GM19193 (cell line): Measurements from ENCODE around the gene HTR4.

ENCODE experiments used
- POLR2A ChIP-seq: IDR thresholded peaks from 4 replicates; pipeline ENCODE4 v1.6.1; 2011; ENCODE audit not compliant: insufficient read depth, insufficient read length; ENCODE audit errors: extremely low read depth

The HTR4 gene

DNA sequence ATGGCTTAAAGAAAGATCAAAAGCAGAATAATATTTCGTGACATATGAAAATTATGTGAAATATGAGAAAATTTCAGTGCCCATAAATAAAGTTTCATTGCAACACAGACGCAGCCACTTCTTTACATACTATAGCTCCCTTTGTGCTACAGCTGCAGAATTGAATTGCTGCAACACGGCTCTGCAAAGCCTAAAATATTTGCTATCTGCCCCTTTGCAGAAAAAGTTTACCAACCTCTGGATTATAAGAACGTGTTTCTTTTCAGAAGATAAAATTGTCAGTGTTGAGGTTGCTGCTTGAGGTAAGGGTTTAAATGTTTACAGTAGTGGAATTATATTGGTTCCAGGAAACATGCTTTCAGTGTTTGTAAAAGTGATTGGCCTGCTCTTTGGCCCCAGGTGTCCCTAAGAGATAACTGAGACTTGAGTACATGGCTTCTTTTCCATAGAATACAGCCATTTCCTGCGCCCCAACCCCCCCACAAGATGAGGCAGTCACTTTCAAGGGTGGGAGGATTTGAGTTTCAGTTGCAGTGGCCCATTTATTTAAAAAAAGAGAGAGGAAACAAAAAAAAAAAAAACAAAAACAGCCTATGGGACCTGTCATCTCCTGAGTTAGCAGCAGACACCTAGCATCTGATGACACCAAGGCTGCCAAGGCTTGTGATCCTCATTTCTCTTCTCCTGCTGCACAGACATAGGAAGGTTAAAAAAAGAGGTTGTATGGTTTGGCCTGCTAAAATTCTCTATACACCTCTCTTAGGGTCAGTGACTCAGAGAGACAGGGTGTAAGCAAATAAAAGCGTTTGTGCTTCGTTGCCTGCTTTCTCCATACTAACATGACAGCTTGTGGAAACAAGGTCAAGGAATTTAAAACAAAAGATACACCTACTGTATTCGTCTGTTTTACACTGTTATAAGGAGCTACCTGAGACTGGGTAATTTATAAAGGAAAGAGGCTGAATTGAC is 28.0 kb upstream of the HTR4 start:
- TF ChIP-seq POLR2A, result no peak

DNA sequence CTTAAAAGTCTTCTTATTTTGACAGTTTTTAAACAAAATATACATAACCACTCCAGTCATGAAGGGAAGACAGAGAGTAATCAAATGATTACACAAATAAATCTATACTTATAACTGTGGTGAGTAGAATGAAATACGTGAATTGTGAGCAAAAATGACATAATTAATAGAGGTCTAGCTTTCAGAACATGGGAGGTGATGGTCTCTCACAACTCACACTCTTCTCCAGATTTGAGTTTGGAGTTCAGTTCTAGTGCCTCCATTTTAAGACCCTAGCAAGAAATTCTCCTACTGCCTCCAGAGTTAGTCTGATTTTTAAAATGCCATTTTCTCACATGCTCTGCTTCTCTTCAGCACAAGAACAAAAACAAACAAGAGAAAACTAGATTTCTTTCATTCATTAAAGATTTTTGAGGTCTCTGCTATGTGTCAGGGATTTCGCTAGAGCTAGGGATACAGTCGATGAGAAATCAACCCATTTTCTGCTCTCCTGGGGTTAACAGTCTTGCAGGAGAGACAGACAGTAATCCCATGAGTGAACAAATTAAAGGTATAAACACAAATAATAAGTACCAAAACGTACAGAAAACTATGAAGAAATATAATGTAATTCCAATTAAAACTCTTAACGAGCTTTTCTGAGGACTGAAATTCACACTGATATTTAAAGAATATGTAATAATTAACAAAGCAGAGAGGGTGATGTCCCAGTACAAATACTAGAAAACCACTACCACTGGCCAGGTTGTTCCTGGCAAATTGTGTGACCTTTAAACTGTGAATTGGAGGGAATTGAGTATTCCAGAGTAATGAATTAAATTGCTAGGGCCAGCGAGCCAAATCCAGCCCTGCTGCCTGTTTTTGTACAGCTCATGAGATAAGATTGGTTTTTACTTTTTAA is 27.1 kb upstream of the HTR4 start:
- no peak for TF ChIP-seq POLR2A

DNA sequence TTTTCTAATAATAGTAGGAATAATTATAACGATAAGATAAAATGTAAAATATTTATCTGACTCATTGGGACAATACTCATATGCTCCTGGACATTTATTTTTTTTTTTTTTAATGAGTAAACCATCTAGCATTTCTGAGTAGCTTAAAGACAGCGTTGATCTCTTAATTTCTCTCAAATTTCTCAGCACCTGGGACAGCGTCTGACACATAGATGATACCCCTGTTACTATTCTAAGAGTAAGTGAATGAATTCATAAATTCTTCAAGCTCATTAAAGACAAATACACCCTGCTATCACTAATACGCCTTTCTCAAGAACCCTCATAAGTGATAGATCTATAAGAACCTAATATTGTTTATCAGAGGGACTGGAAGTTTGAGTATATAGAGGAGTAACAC is 12.0 kb upstream of the HTR4 start:
- TF ChIP-seq POLR2A, result no peak

DNA sequence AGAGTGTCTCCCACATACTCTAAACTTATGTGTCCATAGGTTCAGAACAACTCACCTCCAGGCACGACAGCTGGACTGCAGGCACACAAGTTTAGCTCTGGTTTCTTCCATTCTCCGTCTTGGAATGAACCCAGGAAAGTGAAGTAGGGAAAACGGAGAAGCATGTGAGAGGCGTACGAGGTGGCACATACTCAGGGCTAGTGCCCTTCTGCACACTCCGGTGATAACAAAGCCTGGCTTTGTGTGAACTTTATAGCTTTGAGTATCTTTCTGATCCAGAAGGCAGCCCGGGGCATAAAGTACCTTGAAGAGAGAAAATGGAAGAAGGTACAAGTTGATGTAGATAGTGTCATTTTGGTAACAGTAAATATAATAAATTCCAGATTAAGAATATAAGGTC is 11.1 kb upstream of the HTR4 start:
- no peak for TF ChIP-seq POLR2A

DNA sequence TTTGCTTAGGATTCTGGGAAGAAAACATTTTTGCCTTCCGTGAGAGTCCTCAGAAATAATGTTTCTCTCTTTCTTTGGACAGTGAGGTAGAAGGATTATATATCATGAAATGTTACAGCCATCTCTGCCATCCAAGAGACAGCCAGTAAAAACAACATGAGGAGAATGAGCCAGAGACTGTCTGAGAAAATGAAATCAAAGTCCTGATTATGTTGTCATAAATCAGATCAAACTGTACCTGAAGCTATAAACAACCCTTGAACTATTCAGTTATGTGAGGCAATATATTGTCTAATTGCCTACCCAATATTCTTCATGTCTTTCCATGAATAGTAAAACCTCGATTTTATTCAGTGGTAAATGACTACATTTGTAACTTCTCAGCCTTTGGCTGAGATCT is 9.2 kb upstream of the HTR4 start:
- no peak for TF ChIP-seq POLR2A

DNA sequence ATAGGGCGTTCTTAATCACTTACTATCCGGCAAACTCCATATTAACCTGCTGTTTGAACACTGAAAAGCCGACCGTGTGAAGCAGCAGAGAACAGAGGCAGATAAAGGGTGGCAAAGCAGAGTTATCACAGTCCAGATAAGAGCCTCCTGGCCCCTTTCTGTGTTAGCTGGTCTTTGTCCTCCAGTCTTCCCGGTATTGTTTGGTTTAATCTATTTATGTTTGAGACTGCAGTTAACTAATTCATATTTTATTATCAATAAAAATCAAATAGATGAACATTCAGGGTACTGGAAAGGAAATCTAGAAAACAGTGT is 6.0 kb upstream of the HTR4 start:
- no peak for TF ChIP-seq POLR2A

DNA sequence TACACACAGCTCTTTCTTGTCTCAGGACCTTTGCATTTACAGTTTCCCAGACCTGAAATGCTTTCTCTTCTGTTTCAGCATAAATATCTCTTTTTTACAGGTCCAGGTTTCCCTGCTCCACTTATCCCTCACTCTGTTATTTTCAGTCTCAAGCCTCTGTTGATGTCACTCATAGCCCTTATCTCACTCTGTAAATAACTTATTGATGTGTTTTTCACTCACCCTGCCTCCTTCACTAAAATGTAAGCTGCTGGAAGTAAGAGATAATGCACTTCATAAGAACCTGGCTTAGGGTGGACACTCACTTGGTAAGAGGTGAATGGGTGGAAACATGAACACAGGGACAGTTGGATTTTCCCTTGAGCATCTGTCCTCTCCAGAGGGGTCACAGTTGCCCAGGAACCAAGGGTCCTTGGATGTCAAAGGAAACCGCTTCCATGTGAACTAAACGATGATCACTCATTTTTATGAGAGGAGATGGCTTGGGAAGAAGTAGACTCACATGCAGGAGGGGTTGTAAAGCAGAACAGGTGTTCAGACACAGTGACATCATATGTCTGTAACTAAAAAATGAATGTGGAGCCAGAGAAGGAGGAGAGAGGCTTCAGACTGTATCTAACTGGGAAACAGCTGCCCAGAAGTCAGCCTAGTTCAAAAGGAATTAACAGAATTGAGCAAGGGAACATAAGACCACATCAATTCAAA is 5.5 kb upstream of the HTR4 start:
- no peak for TF ChIP-seq POLR2A

DNA sequence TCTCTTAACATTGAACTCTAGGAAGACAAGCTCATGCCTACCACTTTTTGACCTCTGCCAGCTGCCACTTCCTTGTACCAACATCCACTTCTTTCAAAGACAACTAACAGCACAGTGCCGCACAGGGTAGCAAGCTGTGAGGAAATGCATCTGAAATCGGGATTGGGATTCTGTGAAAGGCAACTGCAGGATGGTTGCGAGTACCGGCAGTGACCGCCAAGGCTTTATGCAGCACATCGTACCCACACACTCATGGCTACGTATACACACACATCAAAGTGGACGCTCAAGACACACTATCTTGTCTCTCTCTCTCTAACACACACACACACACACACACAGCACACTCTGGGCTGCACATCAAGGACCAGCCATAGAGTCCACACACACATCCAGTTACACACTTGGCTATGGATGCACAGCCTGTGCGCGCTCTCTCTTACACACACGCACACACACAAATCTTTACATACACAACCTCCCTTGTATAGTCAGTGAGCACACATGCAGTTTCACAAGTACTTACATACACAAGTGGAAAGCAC is 964 bp downstream of the HTR4 start:
- no peak for TF ChIP-seq POLR2A

DNA sequence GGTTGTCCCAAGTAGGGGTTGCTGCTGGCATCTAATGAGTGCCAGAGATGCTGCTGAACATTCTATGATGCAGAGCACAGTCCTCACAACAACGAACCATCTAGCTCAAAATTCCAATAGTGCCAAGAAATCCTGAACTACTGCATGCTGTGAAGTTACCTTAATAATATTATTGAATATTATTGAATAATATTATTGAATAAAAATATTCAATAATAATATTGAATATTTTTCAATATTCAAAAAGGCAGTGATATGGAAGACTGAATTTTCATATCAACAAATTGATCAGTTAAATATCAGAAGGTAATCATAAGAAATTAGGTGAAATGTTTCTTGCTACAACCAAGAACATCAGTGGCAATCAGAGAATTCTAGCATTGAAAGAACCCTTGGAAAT is 2.8 kb downstream of the HTR4 start:
- no peak for TF ChIP-seq POLR2A

DNA sequence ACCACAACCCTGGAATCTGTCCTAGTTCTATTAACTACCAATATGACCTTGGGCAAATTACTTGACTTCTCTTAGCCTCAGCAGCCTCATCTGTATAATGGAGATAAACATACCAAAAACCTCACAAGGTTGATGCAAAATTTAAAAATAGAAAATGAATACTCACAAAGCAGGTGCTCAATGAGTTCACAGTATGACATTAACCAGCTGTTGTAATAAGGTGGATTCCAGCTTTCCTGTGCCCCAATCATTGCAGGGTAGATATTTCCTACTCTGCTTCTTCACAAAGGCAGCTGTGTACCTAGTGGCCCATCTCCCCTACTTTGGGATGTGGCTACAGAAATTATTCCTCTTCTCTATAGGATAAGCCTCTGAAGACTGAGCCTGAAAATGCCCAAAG is 8.8 kb downstream of the HTR4 start:
- TF ChIP-seq POLR2A, result no peak

DNA sequence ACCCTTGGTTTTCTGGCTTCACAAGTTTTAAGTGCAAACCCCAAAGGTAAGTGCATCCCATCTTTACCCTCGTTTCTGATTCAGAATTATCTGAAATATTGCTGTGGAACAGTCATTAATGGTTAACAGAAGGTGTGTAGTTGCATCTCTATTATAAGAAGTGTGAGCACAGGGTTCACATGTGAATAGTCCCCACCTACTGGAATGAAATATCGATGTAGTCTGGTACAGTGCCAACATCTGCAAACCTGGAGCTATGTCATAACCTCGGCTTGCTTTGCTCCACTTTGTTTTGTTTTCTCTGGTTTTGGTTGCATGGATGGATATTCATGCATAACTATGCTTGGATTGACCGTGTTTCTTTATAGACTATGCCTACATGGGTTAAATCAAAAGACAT is 12.6 kb downstream of the HTR4 start:
- no peak for TF ChIP-seq POLR2A

DNA sequence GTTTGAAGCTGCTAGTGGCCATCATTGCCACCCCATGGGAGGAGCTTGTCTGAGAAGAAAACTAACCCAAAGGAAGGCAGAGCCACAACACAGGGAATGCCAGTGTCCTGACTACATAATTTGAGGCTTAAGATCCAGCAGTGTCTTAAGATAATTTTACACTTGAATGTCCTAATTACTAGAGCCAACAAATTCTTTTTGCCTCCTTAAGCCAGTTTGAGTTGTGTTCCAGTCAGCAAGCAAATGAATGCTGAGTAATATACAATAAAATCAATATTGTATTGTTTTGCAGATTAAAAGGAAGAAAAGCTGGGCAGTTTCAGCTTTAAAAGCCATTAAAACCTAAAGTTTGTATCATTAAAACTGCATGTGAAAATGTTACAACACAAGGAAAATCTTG is 13.9 kb downstream of the HTR4 start:
- no peak for TF ChIP-seq POLR2A

DNA sequence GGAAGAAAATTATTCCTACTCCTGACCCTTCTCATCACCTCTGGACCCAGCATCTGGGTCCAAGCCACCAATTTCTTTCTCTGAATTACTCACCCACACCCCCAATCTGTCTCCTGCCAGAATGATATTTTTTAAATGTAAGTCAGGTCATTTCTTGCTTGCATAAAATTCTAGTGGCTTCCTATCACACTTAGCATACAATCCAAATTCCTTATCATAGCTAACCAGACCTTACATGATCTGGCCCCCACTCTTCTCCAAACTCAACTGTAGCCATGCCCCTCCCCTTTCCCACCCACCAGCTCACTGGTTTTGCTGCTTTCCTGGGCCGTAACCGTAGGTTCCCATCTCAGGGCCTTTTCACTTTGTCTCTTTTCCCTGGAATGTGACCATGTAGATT is 15.2 kb downstream of the HTR4 start:
- TF ChIP-seq POLR2A, result no peak

DNA sequence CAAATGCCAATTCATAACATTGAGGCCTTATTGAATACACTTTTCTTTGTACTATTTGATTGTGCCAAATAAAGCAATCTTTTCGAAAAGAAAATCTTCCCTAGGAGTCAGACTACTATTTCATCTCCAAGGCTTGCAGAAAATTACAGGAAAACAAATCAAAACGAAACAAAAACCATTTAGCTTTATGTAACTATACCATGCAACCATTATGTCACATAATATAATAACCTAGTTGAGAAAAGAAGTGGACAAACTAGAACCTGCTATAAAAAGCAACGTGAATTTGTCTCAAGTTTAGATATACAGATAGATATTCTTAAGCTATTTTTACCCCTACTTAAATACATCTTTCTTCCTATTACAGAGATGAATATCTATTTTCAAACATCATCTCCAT is 18.0 kb downstream of the HTR4 start:
- TF ChIP-seq POLR2A, result no peak
